ENCODE data around the gene SUSD5.
"Not testable (repeated sequence)": the region's sequence is repeated elsewhere in the genome, so short reads cannot be mapped to it uniquely, and the experiment has no call there.

SUSD5 gene

GRCh38 chr3:33115024-33115768 lies 103.4 kb downstream of the SUSD5 start:
- peak; percentile 30 to 37 for DNase-seq (ENCODE audit: low read depth in 2 of 2)

- no peak for DNase-seq (ENCODE audit: low read depth in 2 of 2)
Observed at GRCh38 chr3:33114622-33115023, 104.0 kb downstream of the SUSD5 start.

- peak; percentile 85 to 87 for DNase-seq (ENCODE audit: low read depth in 2 of 2)
Observed at GRCh38 chr3:33113772-33114621, 104.6 kb downstream of the SUSD5 start, which contains the start of gene CRTAP. Gene CRTAP, plus strand, starts transcription at chr3:33114014. Its CDS starts 64 bp downstream, at chr3:33114078.

GRCh38 chr3:33111581-33111980 lies 107.0 kb downstream of the SUSD5 start:
- no peak for DNase-seq (ENCODE audit: low read depth in 2 of 2)

GRCh38 chr3:33106854-33107253 lies 111.8 kb downstream of the SUSD5 start:
- not testable (repeated sequence) for DNase-seq (ENCODE audit: low read depth in 2 of 2)

GRCh38 chr3:33105341-33105948 lies 113.2 kb downstream of the SUSD5 start:
- no peak for DNase-seq (ENCODE audit: low read depth in 2 of 2)

GRCh38 chr3:33104803-33105202 lies 113.8 kb downstream of the SUSD5 start:
- DNase-seq (ENCODE audit: low read depth in 2 of 2): no peak

GRCh38 chr3:33103480-33103879 lies 115.1 kb downstream of the SUSD5 start:
- DNase-seq (ENCODE audit: low read depth in 2 of 2): no peak

- DNase-seq (ENCODE audit: low read depth in 2 of 2): no peak
Observed at GRCh38 chr3:33103034-33103433, 115.6 kb downstream of the SUSD5 start.

- DNase-seq (ENCODE audit: low read depth in 2 of 2): no peak
Observed at GRCh38 chr3:33100229-33100628, 118.4 kb downstream of the SUSD5 start.

Data from fibroblast of skin of left quadriceps (primary cell).